Panc1 (cell line): ENCODE measurements around the gene APOBEC2. TPM values are rescaled to one million over a fixed set of nuclear protein-coding genes. Genes with fewer than 3 reads are reported as not detected.
A peak's percentile ranks its signal among the peaks of the same experiment; 100 is the strongest.

Experiments used
- ATAC-seq: fragments of 200-7000 bp; cut with Tn5 transposase; 2 replicates; pipeline ENCODE4 v1.9.1; 2020; ENCODE audit warnings: mild to moderate bottlenecking, moderate library complexity
- BruUV-seq: library from RNA; stranded (reverse); fragments of 400-500 nt; replicated peaks from 2 replicates; lab custom pipeline; 2021; lab: Mats Ljungman, UMichigan
- CTCF ChIA-PET: fragments of 300-600 bp; sonication (Branson Sonifier 250); formaldehyde crosslinking; loops from one replicate; lab custom pipeline; 2022; ENCODE audit warnings: antibody characterized with exemption; lab: Charles Lee
- POLR2A ChIA-PET: fragments of 300-600 bp; sonication (Branson Sonifier 250); formaldehyde crosslinking; loops from one replicate; lab custom pipeline; 2022; ENCODE audit warnings: antibody characterized with exemption; lab: Charles Lee
- DNase-seq: peaks from one replicate; pipeline ENCODE4 v3.0.0-alpha.2; 2010; ENCODE audit warnings: low read depth, low spot score
- H3K27ac ChIP-seq: 2 replicates; pipeline ENCODE4 v1.5.1; 2011; ENCODE audit warnings: mild to moderate bottlenecking, low read length, inconsistent platforms
- H3K27me3 ChIP-seq: fragments of 200-500 bp; sonication (Bioruptor generic); 2 replicates; pipeline ENCODE4 v1.6.0; 2014; ENCODE audit warnings: low read length, inconsistent platforms; ENCODE audit not compliant: control insufficient read depth, insufficient read depth
- H3K36me3 ChIP-seq: fragments of 200-500 bp; sonication (Bioruptor generic); 2 replicates; pipeline ENCODE4 v1.5.1; 2014; ENCODE audit warnings: inconsistent platforms, mild to moderate bottlenecking, low read length, moderate library complexity; ENCODE audit not compliant: control insufficient read depth, insufficient read depth
- H3K4me1 ChIP-seq: 2 replicates; pipeline ENCODE4 v1.5.1; 2011; ENCODE audit warnings: inconsistent platforms, mild to moderate bottlenecking, low read length, moderate library complexity; ENCODE audit not compliant: control insufficient read depth, insufficient read depth
- H3K4me3 ChIP-seq, 2 experiments: 2 replicates each; pipeline ENCODE4 v1.5.1; 2011 to 2012; ENCODE audit warnings: low read depth in 2 of 2, low read length in 2 of 2, mild to moderate bottlenecking in 2 of 2, inconsistent platforms in 1 of 2, moderate library complexity in 1 of 2
- H3K9me3 ChIP-seq: fragments of 200-500 bp; sonication (Bioruptor generic); 2 replicates; pipeline ENCODE4 v1.5.1; 2014; ENCODE audit warnings: low read depth, mild to moderate bottlenecking, inconsistent platforms, low read length, moderate library complexity; ENCODE audit not compliant: control insufficient read depth, insufficient read depth
- CTCF ChIP-seq: fragments of 450-650 bp; IDR thresholded peaks from 2 replicates; pipeline ENCODE4 v1.5.1; 2017; ENCODE audit warnings: mild to moderate bottlenecking
- POLR2AphosphoS5 ChIP-seq: IDR thresholded peaks from 2 replicates; pipeline ENCODE4 v1.6.1; 2012; ENCODE audit warnings: mild to moderate bottlenecking, low read depth, low read length, moderate library complexity
- REST ChIP-seq, 2 experiments: IDR thresholded peaks; 2 replicates each; pipeline ENCODE4 v1.6.1; 2011 to 2012; ENCODE audit warnings: low read depth in 2 of 2, control low read depth in 1 of 2, low read length in 1 of 2, mild to moderate bottlenecking in 1 of 2, moderate library complexity in 1 of 2; ENCODE audit not compliant: insufficient read depth in 1 of 2
- SIN3A ChIP-seq: IDR thresholded peaks from 2 replicates; pipeline ENCODE4 v1.6.1; 2012; ENCODE audit warnings: low read depth, mild to moderate bottlenecking, low read length, moderate library complexity, borderline replicate concordance; ENCODE audit not compliant: insufficient read depth
- TCF7L2 ChIP-seq: IDR thresholded peaks from 2 replicates; pipeline ENCODE4 v1.6.1; 2011; ENCODE audit warnings: mild to moderate bottlenecking, low read depth, low read length, inconsistent platforms
- in situ Hi-C: cut with HindIII; loops from 2 replicates; pipeline ENCODE4 v1.10.0; 2016; ENCODE audit warnings: low sequenced_read_pairs, low pct_unique_long_range_greater_than_20kb
- intact Hi-C: fragments of 100-400 bp; cut with micrococcal nuclease; formaldehyde crosslinking; loops from one replicate; pipeline ENCODE4 v1.10.0; 2022; ENCODE audit not compliant: unreplicated experiment
- total RNA-seq: library from RNA; stranded (reverse); gene quantifications from one replicate; pipeline ENCODE4 v1.2.1, GENCODE V29; 2021; ENCODE audit not compliant: unreplicated experiment

The APOBEC2 gene
- total RNA-seq, 1 experiment from 2014 or later: not detected

- peak overlapping the region; percentile 60; the same call in 1 of the 2 replicates for H3K27ac ChIP-seq
- TF ChIP-seq REST (IDR thresholded peaks at IDR 0.05; ENCODE audit: insufficient read depth in 1 of 2, low read depth in 2 of 2, low read length in 1 of 2): no peak
- no peak for TF ChIP-seq SIN3A
- TF ChIP-seq POLR2AphosphoS5: no peak
- H3K4me1 ChIP-seq: peaks cover 3% of the 10 kb centered on the region
- ChIA-PET POLR2A (no interaction called here), CTCF (no interaction called here)
- intact Hi-C loops (no loop called here), in situ Hi-C loops (no loop called here)
- no TSS peak for BruUV-seq
- no peak overlapping the region for H3K4me3 ChIP-seq
- DNase-seq (no peak), ATAC-seq (no peak)
- H3K9me3 ChIP-seq: no peaks in the 10 kb centered on the region
- H3K27me3 ChIP-seq: no peaks in the 10 kb centered on the region
- no peaks in the 10 kb centered on the region for H3K36me3 ChIP-seq
These were observed 41.3 kb upstream of the APOBEC2 start for GRCh38 chr6:41011673-41012072.

GRCh38 chr6:41013466-41014153 is 39.4 kb upstream of the APOBEC2 start:
- Histone ChIP-seq H3K4me1 (peaks cover 16% of the 10 kb centered on the region), H3K36me3 (no peaks in the 10 kb centered on the region), H3K4me3 (no peak overlapping the region), H3K9me3 (no peaks in the 10 kb centered on the region), H3K27me3 (no peaks in the 10 kb centered on the region), H3K27ac (peak overlapping the region; percentile 73)
- no peak for TF ChIP-seq TCF7L2
- no peak for TF ChIP-seq POLR2AphosphoS5
- no peak for TF ChIP-seq CTCF
- no peak for TF ChIP-seq SIN3A
- TF ChIP-seq REST (IDR thresholded peaks at IDR 0.05; ENCODE audit: insufficient read depth in 1 of 2, low read depth in 2 of 2, low read length in 1 of 2): no peak
- POLR2A ChIA-PET: interaction anchor here (0.7 kb wide), 1 partner anchor 10 kb away, joined by 4 read pairs; no protein-coding TSS in a partner anchor
- CTCF ChIA-PET: no interaction called here
- BruUV-seq: no TSS peak
- intact Hi-C loops (no loop called here), in situ Hi-C loops (no loop called here)
- DNase-seq: no peak
- ATAC-seq: no peak
